Mesodermal cell (in vitro differentiated cells): ENCODE measurements around the gene RAP1B.
"Not testable (repeated sequence)": the region's sequence is repeated elsewhere in the genome, so short reads cannot be mapped to it uniquely, and the experiment has no call there.

Experiments
- H3K27ac ChIP-seq: 2 replicates; pipeline ENCODE4 v1.7.0; 2013; ENCODE audit warnings: mild to moderate bottlenecking, low read depth, low read length, moderate library complexity; ENCODE audit not compliant: severe bottlenecking
- H3K36me3 ChIP-seq: 2 replicates; pipeline ENCODE4 v1.7.1; 2013; ENCODE audit warnings: mild to moderate bottlenecking, low read length, moderate library complexity; ENCODE audit not compliant: control insufficient read depth, insufficient read depth
- H3K4me1 ChIP-seq: one replicate; pipeline ENCODE4 v1.7.1; 2013; ENCODE audit warnings: mild to moderate bottlenecking, low read length; ENCODE audit not compliant: insufficient read depth, control insufficient read depth, poor library complexity, severe bottlenecking
- H3K4me3 ChIP-seq: 2 replicates; pipeline ENCODE4 v1.7.0; 2013; ENCODE audit warnings: low read length, control low read depth, mild to moderate bottlenecking; ENCODE audit not compliant: insufficient read depth, poor library complexity, severe bottlenecking; ENCODE audit errors: extremely low read depth
- H3K9me3 ChIP-seq: 2 replicates; pipeline ENCODE4 v1.7.1; 2013; ENCODE audit warnings: mild to moderate bottlenecking, low read length, moderate library complexity; ENCODE audit not compliant: control insufficient read depth
- WGBS, 2 experiments: methylation state at CpG; one replicate each; pipeline ENCODE4 v1.1.5; 2013; ENCODE audit warnings: missing lambda C conversion rate in 2 of 2; ENCODE audit not compliant: insufficient coverage in 2 of 2; 5-methylcytosine and 5-hydroxymethylcytosine counted together

RAP1B gene

DNA sequence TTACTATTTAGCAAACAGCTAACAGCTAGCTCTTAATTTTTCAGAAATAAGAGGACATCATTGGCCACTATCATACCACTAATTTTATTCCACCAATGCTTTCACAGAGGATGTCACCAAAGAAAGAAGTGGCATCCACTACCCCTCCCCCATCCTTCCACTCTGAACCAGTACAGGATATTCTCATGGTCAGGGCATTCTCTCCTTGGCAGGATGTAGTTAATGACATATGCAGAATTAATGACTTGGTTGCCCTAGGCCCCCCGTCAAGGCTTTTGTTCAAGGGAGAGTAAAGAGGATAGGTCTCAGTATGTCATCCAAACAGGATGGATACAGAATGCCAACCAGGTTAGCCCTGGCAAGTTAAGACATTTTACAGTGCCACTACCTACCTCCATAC lies 57.2 kb downstream of the RAP1B start:
- Histone ChIP-seq H3K36me3 (peaks cover 7% of the 10 kb centered on the region), H3K4me1 (no peaks in the 10 kb centered on the region), H3K27ac (peak overlapping the region; percentile 55), H3K9me3 (no peaks in the 10 kb centered on the region), H3K4me3 (no peak overlapping the region)
- WGBS, 2 experiments = 29 to 55% methylated on average over 1 of the region's 1 CpG

DNA sequence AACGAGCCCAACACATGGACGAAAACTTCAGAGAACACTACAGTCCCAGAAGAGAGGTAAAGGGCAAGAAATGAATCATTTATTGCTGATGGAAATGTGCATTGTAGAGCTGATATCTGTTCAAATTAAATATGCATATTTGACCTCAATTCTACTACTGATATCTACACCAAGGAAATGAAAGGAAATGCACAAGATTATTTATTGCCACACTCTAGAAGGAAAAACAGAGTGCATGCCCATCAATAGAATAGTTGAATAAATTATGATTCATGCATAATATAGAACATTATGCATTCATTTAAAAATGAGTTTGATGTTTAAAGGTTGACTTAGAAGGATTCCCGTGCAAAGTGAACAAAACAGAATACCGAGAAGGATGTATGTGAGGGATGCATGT lies 60.5 kb downstream of the RAP1B start:
- no peak overlapping the region for H3K27ac ChIP-seq
- H3K9me3 ChIP-seq = no peaks in the 10 kb centered on the region
- H3K4me3 ChIP-seq = no peak overlapping the region
- H3K4me1 ChIP-seq = peaks cover 7% of the 10 kb centered on the region
- H3K36me3 ChIP-seq = no peaks in the 10 kb centered on the region
- 93% methylated on average over 3 to 4 of the region's 4 CpGs for WGBS, 2 experiments

DNA sequence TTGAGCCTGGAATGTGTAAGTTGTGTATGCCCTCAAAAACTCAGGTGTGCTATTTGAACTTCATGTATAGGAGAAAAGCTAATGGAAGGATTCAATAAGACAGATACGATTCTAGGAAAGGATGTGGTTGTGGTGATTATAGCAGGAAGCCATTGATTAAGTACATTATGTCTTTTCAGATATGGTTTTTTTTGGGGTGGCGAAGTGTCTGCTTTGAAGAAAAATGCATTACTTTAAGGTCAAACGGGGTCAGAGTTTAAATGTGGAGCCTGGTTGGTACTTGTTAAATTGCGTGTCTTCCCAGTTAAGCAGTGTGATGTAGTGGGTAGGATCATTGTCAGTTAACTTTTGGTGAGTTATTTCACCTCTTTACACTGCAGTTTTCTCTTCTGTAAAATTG lies 63.1 kb downstream of the RAP1B start:
- no peak overlapping the region for H3K27ac ChIP-seq
- H3K4me3 ChIP-seq = no peak overlapping the region
- H3K9me3 ChIP-seq = no peaks in the 10 kb centered on the region
- no peaks in the 10 kb centered on the region for H3K36me3 ChIP-seq
- WGBS, 2 experiments = 96 to 100% methylated on average over 3 of the region's 4 CpGs
- H3K4me1 ChIP-seq = peaks cover 15% of the 10 kb centered on the region

DNA sequence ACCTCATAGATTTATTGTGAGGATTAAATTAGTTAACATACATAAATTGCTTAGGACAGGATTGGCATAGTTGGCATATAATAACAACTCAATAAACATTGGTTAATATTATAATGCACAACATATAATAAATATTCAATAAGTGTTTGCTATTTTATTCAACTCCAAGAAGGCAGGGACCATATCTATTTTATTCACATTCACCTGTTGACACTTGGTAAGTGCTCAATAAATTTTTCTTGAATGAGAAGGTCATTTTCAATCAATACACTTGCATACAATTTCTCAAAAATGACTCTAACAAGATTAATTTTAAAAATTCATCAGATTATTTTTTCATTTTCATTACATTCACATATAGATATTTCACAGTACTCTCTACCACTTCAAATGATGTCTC lies 63.7 kb downstream of the RAP1B start:
- Histone ChIP-seq H3K4me3 (no peak overlapping the region), H3K9me3 (no peaks in the 10 kb centered on the region), H3K36me3 (no peaks in the 10 kb centered on the region), H3K27ac (no peak overlapping the region), H3K4me1 (peaks cover 15% of the 10 kb centered on the region)

DNA sequence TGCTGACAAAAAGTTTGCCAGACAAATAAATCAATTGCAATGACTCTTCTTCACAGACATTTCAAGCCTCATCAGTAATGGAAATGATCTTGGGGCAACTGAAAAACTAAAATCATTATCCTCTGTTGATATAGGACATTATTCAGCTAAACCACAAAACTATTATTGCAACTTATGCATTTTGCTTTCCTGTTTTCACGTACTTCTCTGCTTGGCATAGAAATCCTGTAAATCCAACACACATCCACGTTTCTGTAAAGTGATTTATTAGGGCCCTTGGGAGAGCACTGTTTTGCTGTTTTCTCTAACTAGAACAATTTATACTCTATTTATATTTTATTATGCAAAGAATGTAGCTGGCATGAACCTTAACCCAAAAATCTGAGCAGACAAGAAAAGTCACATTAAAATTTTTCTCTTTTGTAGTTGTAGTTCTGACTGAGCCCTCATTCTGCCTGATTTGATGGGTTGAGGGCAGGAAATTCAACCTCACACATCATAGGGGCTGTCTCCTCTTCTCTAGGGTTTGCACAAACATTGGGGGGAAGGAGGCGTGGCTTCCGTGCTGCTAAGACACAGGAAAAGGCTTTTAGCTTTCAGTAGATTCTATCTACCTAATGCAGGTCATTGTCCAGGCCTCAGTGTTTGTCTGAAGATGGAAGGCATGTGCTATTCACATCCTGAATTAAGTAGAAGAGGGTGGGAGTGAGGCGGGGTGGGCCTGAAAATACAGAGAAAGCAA lies 64.6 kb downstream of the RAP1B start:
- WGBS, 2 experiments = 100% methylated on average over 1 of the region's 5 CpGs; no CpG with 5 or more reads in 1 of the 2 experiments
- peak overlapping the region; percentile 49 for H3K27ac ChIP-seq
- H3K4me1 ChIP-seq = peaks cover 15% of the 10 kb centered on the region
- H3K36me3 ChIP-seq = no peaks in the 10 kb centered on the region
- H3K4me3 ChIP-seq = no peak overlapping the region
- H3K9me3 ChIP-seq = no peaks in the 10 kb centered on the region

DNA sequence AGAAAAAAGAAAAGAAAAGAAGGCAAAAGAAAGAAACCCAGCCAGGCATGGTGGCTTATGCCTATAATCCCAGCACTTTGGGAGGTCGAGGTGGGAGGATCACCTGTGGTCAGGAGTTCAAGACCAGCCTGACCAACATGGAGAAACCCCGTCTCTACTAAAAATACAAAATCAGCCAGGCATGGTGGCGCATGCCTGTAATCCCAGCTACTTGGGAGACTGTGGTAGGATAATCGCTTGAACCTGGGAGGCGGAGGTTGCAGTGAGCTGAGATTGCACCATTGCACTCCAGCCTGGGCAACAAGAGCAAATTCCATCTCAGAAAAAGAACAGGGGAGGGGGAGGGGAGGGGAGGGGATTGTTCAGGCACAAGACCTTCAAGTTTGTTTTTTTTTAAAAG lies 66.2 kb downstream of the RAP1B start:
- H3K4me3 ChIP-seq, H3K36me3 ChIP-seq, H3K9me3 ChIP-seq: not testable (repeated sequence)
- Histone ChIP-seq H3K4me1 (peaks cover 15% of the 10 kb centered on the region), H3K27ac (peak overlapping the region; percentile 75)
- WGBS, 2 experiments = 96 to 100% methylated on average over 1 to 4 of the region's 5 CpGs

DNA sequence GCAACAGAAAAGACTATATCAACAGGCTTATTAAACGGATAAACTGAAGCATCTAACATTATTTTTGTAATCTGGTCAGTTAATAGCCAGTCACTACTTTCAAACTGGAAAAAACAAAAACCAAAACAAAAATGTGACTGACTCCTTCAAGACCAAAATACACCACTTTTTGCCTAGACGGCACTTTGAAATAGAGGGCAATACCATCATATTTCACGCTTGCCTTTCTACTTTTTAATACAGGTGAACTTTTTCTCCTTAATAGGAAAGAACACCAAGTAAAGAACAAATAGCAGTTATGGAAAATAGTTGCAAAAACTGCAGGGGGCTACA lies 75.5 kb downstream of the RAP1B start:
- WGBS, 2 experiments = 75% methylated on average over 1 of the region's 3 CpGs; no CpG with 5 or more reads in 1 of the 2 experiments
- peaks cover 20% of the 10 kb centered on the region for H3K36me3 ChIP-seq
- H3K9me3 ChIP-seq = no peaks in the 10 kb centered on the region
- H3K4me3 ChIP-seq = peak overlapping the region; percentile 98
- H3K4me1 ChIP-seq = peaks cover 15% of the 10 kb centered on the region
- H3K27ac ChIP-seq = peak overlapping the region; percentile 98

DNA sequence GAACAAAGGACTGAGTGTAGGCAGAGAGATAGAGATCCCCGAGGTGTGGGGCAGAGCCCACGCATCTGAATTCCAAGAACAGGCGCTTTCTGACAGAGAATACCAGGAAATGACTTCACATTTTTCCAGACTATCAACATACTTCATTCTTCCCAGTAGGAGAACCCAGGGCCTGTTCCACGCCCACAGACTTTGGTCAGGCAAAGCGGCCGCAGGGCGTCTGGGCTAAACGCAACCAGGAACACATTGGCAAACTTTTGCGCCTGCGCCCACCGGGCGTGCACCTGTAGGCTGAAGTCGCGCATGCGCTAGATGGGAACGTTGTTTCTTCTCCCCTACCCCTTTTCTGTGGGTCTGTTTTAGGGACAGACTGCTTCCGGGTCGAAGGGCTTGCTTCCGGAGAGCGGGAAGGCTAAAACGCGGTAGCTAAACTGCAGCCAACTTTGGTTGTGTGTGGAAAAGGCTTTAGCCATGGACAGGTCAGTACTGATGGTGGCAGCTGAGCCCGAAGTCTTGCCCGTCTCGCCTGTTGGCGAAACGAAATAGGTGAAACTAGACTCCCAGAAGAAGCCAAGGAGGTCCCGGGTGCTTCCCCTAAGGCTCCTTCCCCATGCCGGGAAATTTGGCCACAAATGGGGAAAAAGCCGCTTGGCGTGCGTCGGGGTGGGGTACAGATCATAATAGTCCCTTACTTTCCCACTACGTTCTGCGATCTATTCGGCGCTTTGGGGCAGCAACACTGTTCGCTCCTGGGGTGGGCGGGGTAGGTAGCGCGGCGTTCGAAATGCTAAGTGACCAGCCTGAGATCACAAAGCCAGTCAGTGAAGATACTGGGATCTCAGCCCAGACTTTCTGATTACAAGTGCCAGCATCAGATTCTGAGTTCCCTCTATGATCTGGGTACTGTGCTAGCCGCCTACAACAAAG lies 76.2 kb downstream of the RAP1B start, which contains the start of gene NUP107:
Gene NUP107, plus strand, starts transcription at position 384 of the 927 bp plus-strand sequence. Its CDS starts 88 bp downstream, at position 472.
- peak within 1 kb of the TSS; percentile 98 for H3K27ac ChIP-seq
- H3K4me3 ChIP-seq = peak within 1 kb of the TSS; percentile 98
- no peaks in the 10 kb centered on the region for H3K9me3 ChIP-seq
- WGBS, 2 experiments = 0 to 1% methylated on average over 39 to 41 of the region's 44 CpGs
- peaks cover 26% of the 10 kb centered on the region for H3K36me3 ChIP-seq
- peaks cover 15% of the 10 kb centered on the region for H3K4me1 ChIP-seq

DNA sequence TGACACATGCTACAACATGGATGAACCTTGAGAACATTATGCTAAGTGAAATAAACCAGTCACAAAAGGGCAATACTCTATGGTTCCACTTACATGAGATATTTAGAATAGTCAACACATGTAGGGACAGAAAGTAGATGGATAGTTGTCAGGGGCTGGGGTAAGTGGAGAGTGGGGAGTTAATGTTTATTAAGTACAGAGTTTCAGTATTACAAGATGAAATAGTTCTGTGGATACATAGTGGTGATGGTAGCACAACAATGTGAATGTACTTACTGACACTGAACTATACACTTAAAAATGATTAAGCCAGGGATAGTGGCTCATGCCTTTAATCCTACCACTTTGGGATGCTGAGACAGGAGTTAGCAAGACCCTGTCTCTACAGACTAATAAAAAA lies 84.8 kb downstream of the RAP1B start:
- Histone ChIP-seq H3K9me3 (no peaks in the 10 kb centered on the region), H3K4me3 (no peak overlapping the region), H3K36me3 (peaks cover 82% of the 10 kb centered on the region), H3K27ac (no peak overlapping the region), H3K4me1 (no peaks in the 10 kb centered on the region)

DNA sequence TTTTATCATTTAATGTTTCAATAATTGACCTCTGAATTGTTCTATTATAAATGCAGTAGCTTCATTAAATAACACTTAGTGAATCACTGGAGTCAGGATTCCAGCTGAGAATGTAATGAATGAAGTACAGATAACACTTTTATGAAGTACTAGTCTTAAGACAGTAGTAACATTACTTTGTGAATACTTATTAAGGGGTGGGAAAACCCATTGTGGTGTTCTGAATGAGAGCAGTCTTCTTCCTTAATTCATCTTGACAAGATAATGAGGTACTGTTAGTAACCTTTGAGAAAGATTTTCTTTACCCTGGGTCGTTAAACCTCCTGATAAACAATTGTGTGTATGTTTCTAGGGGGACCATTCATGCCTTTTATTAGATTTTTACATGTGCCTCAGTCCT lies 88.8 kb downstream of the RAP1B start:
- H3K36me3 ChIP-seq = peaks cover 88% of the 10 kb centered on the region
- no peak overlapping the region for H3K27ac ChIP-seq
- no peaks in the 10 kb centered on the region for H3K9me3 ChIP-seq
- H3K4me3 ChIP-seq = no peak overlapping the region
- no peaks in the 10 kb centered on the region for H3K4me1 ChIP-seq
- WGBS, 2 experiments = no CpG with 5 or more reads among the region's 1 CpG
